RWPE1 (cell line): ENCODE data around the gene CHRNG.

ENCODE experiments used
- CTCF ChIA-PET: fragments of 350-600 bp; sonication (Branson Sonifier 250); formaldehyde crosslinking; extraction: SDS; loops from one replicate; lab custom pipeline; 2021; lab: Yijun Ruan, JAX
- POLR2A ChIA-PET: fragments of 400-600 bp; formaldehyde crosslinking; extraction: SDS; loops from one replicate; lab custom pipeline; 2020; ENCODE audit warnings: antibody characterized with exemption; ENCODE audit not compliant: low non-redundant PET; lab: Yijun Ruan, JAX
- DNase-seq: peaks from one replicate; pipeline ENCODE4 v3.0.0; 2012; ENCODE audit warnings: low spot score
- H3K27ac ChIP-seq: fragments of 450-650 bp; 2 replicates; pipeline ENCODE4 v1.5.1; 2017
- CTCF ChIP-seq: fragments of 450-650 bp; conservative IDR thresholded peaks from 2 replicates; pipeline ENCODE4 v1.5.1; 2017; ENCODE audit warnings: low read depth, mild to moderate bottlenecking

CHRNG gene

GRCh38 chr2:232493701-232494474 lies 45.6 kb upstream of the CHRNG start:
- POLR2A ChIA-PET: no interaction called here
- TF ChIP-seq CTCF: no peak
- H3K27ac ChIP-seq: no peak overlapping the region
- CTCF ChIA-PET: no interaction called here
- no peak for DNase-seq

- no peak overlapping the region for H3K27ac ChIP-seq
- ChIA-PET POLR2A (no interaction called here), CTCF (no interaction called here)
- DNase-seq: no peak
- no peak for TF ChIP-seq CTCF
Measured at GRCh38 chr2:232494542-232494941, 45.0 kb upstream of the CHRNG start.

- TF ChIP-seq CTCF: no peak
- POLR2A ChIA-PET: interaction anchor here (0.6 kb wide), 1 partner anchor 578 kb away, joined by 3 read pairs; no protein-coding TSS in a partner anchor
- no peak overlapping the region for H3K27ac ChIP-seq
- CTCF ChIA-PET: no interaction called here
- DNase-seq: no peak
Measured at GRCh38 chr2:232495292-232495691, 44.2 kb upstream of the CHRNG start.

GRCh38 chr2:232496501-232497270 lies 42.8 kb upstream of the CHRNG start:
- no peak for TF ChIP-seq CTCF

GRCh38 chr2:232497348-232497747 lies 42.1 kb upstream of the CHRNG start:
- POLR2A ChIA-PET: no interaction called here
- CTCF ChIA-PET: no interaction called here
- no peak for TF ChIP-seq CTCF

More at GRCh38 chr2:232496501-232497270, 42.8 kb upstream of the CHRNG start:
- ChIA-PET CTCF (no interaction called here), POLR2A (interaction anchor here (0.6 kb wide), 1 partner anchor 579 kb away, joined by 5 read pairs; no protein-coding TSS in a partner anchor)
- no peak for DNase-seq
- H3K27ac ChIP-seq: no peak overlapping the region

GRCh38 chr2:232498452-232498851 lies 41.0 kb upstream of the CHRNG start:
- TF ChIP-seq CTCF: no peak
- no peak overlapping the region for H3K27ac ChIP-seq
- no peak for DNase-seq
- ChIA-PET POLR2A (no interaction called here), CTCF (interaction anchor here (0.6 kb wide), 1 partner anchor 617 kb away, joined by 4 read pairs; no protein-coding TSS in a partner anchor)

More at GRCh38 chr2:232497348-232497747, 42.1 kb upstream of the CHRNG start:
- no peak for DNase-seq
- H3K27ac ChIP-seq: no peak overlapping the region
